Measurements from ENCODE around the gene COX6A1. TPM values are rescaled to one million over a fixed set of nuclear protein-coding genes. Genes with fewer than 3 reads are reported as not detected.
"Not testable (repeated sequence)": the region's sequence is repeated elsewhere in the genome, so short reads cannot be mapped to it uniquely, and the experiment has no call there.

The COX6A1 gene
- total and polyA plus RNA-seq, 2 experiments from 2014 or later: 422 to 1,484 TPM

DNA sequence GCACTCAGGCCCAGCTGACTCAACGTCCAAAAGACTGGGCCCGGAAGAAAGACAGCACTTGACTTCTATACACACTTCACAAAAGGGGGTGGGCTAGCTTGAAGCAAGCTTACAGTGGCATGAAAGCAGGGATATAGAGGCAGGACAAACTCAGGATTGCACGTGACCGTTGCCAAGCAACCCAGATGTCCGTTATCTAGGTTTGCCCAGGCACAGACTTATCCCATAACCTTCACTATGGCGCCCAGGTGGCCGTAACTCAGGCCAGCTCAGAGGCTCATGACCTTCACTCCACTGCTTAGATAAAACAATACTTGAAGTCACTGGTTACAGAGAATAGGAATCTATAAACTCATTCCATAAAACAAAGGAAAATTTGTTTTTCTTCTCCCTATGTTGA is 49.6 kb downstream of the COX6A1 start:
- not testable (repeated sequence) for H3K27me3 ChIP-seq (ENCODE audit: insufficient read depth); H3K27ac Mint-ChIP-seq; H3K9me2 ChIP-seq (ENCODE audit: insufficient read depth); H3K27me3 Mint-ChIP-seq (ENCODE audit: insufficient read depth, low read depth, poor library complexity); H3K36me3 ChIP-seq (ENCODE audit: insufficient read depth); H3K27ac ChIP-seq (ENCODE audit: low read depth); H3K4me3 ChIP-seq; H3K36me3 Mint-ChIP-seq (ENCODE audit: low read depth); H3K4me2 ChIP-seq; ATAC-seq; H3K9me3 Mint-ChIP-seq; H4K20me1 ChIP-seq (replicated peaks; ENCODE audit: insufficient read depth); H3K4me3 Mint-ChIP-seq; H3K4me1 ChIP-seq (ENCODE audit: insufficient read depth); H3K79me2 ChIP-seq (replicated peaks; ENCODE audit: insufficient read depth); DNase-seq (ENCODE audit: low spot score); H3F3A ChIP-seq (replicated peaks; ENCODE audit: low read depth); H3K4me1 Mint-ChIP-seq; H2AFZ ChIP-seq

DNA sequence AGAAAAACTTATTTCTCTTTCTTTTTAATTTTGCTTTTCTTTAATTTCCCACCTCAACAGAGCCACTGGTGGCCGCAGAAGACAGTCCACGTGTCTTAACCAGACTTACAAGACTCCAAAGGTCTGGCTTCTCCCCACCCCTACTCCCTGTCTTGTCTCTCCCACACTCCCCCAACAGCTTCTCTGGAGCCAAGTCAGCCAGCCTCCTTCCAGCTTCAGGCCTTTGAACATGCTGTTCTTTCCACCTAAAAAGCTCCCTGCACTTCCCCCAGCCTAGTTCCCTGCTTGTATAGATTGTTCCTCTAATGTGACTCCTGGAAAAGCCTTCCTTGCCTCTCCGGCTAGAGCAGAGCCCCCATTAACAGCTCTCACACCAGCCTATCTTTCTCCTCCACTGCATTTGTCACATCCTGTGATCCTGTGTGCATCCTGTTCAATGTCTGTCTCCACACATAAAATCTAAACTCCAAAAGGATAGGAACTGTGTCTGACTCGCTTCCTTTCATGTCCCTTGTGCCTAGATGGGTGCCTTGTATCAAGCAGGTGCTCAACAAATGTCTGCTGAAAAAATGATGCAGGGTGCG is 50.2 kb downstream of the COX6A1 start:
- Histone ChIP-seq H3K4me3 (no peak overlapping the region), H3K27me3 (ENCODE audit: insufficient read depth) (no peaks in the 10 kb centered on the region), H3F3A (replicated peaks; ENCODE audit: low read depth) (no peaks in the 10 kb centered on the region), H2AFZ (no peak overlapping the region), H3K4me2 (no peak overlapping the region), H3K79me2 (replicated peaks; ENCODE audit: insufficient read depth) (no peaks in the 10 kb centered on the region), H3K27ac (ENCODE audit: low read depth) (no peak overlapping the region), H3K36me3 (ENCODE audit: insufficient read depth) (no peaks in the 10 kb centered on the region), H3K4me1 (ENCODE audit: insufficient read depth) (no peaks in the 10 kb centered on the region), H4K20me1 (replicated peaks; ENCODE audit: insufficient read depth) (no peaks in the 10 kb centered on the region), H3K9me2 (ENCODE audit: insufficient read depth) (no peaks in the 10 kb centered on the region)
- no peaks in the 10 kb centered on the region for H3K9me3 Mint-ChIP-seq
- no peak overlapping the region for H3K4me3 Mint-ChIP-seq
- DNase-seq (ENCODE audit: low spot score) (no peak), ATAC-seq (no peak)
- peaks cover 2% of the 10 kb centered on the region for H3K27me3 Mint-ChIP-seq (ENCODE audit: insufficient read depth, low read depth, poor library complexity)
- peaks cover 9% of the 10 kb centered on the region; the same call in 2 of the 3 replicates for H3K36me3 Mint-ChIP-seq (ENCODE audit: low read depth)
- H3K4me1 Mint-ChIP-seq: no peaks in the 10 kb centered on the region
- no peak overlapping the region; the same call in 1 of the 2 replicates for H3K27ac Mint-ChIP-seq
- TF ChIP-seq, protein P1, sequence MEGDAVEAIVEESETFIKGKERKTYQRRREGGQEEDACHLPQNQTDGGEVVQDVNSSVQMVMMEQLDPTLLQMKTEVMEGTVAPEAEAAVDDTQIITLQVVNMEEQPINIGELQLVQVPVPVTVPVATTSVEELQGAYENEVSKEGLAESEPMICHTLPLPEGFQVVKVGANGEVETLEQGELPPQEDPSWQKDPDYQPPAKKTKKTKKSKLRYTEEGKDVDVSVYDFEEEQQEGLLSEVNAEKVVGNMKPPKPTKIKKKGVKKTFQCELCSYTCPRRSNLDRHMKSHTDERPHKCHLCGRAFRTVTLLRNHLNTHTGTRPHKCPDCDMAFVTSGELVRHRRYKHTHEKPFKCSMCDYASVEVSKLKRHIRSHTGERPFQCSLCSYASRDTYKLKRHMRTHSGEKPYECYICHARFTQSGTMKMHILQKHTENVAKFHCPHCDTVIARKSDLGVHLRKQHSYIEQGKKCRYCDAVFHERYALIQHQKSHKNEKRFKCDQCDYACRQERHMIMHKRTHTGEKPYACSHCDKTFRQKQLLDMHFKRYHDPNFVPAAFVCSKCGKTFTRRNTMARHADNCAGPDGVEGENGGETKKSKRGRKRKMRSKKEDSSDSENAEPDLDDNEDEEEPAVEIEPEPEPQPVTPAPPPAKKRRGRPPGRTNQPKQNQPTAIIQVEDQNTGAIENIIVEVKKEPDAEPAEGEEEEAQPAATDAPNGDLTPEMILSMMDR (conservative IDR thresholded peaks at IDR 0.05; ENCODE audit: low read depth in 2 of 2): no peak
- TF ChIP-seq, protein P2, sequence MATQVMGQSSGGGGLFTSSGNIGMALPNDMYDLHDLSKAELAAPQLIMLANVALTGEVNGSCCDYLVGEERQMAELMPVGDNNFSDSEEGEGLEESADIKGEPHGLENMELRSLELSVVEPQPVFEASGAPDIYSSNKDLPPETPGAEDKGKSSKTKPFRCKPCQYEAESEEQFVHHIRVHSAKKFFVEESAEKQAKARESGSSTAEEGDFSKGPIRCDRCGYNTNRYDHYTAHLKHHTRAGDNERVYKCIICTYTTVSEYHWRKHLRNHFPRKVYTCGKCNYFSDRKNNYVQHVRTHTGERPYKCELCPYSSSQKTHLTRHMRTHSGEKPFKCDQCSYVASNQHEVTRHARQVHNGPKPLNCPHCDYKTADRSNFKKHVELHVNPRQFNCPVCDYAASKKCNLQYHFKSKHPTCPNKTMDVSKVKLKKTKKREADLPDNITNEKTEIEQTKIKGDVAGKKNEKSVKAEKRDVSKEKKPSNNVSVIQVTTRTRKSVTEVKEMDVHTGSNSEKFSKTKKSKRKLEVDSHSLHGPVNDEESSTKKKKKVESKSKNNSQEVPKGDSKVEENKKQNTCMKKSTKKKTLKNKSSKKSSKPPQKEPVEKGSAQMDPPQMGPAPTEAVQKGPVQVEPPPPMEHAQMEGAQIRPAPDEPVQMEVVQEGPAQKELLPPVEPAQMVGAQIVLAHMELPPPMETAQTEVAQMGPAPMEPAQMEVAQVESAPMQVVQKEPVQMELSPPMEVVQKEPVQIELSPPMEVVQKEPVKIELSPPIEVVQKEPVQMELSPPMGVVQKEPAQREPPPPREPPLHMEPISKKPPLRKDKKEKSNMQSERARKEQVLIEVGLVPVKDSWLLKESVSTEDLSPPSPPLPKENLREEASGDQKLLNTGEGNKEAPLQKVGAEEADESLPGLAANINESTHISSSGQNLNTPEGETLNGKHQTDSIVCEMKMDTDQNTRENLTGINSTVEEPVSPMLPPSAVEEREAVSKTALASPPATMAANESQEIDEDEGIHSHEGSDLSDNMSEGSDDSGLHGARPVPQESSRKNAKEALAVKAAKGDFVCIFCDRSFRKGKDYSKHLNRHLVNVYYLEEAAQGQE (IDR thresholded peaks at IDR 0.05; ENCODE audit: unreplicated experiment): no peak
- no peak for TF ChIP-seq NANOG (IDR thresholded peaks at IDR 0.05; ENCODE audit: borderline replicate concordance)
- TF ChIP-seq ZNF114 (CRISPR knock-in tag; IDR thresholded peaks at IDR 0.05): no peak
- TF ChIP-seq, protein P3, sequence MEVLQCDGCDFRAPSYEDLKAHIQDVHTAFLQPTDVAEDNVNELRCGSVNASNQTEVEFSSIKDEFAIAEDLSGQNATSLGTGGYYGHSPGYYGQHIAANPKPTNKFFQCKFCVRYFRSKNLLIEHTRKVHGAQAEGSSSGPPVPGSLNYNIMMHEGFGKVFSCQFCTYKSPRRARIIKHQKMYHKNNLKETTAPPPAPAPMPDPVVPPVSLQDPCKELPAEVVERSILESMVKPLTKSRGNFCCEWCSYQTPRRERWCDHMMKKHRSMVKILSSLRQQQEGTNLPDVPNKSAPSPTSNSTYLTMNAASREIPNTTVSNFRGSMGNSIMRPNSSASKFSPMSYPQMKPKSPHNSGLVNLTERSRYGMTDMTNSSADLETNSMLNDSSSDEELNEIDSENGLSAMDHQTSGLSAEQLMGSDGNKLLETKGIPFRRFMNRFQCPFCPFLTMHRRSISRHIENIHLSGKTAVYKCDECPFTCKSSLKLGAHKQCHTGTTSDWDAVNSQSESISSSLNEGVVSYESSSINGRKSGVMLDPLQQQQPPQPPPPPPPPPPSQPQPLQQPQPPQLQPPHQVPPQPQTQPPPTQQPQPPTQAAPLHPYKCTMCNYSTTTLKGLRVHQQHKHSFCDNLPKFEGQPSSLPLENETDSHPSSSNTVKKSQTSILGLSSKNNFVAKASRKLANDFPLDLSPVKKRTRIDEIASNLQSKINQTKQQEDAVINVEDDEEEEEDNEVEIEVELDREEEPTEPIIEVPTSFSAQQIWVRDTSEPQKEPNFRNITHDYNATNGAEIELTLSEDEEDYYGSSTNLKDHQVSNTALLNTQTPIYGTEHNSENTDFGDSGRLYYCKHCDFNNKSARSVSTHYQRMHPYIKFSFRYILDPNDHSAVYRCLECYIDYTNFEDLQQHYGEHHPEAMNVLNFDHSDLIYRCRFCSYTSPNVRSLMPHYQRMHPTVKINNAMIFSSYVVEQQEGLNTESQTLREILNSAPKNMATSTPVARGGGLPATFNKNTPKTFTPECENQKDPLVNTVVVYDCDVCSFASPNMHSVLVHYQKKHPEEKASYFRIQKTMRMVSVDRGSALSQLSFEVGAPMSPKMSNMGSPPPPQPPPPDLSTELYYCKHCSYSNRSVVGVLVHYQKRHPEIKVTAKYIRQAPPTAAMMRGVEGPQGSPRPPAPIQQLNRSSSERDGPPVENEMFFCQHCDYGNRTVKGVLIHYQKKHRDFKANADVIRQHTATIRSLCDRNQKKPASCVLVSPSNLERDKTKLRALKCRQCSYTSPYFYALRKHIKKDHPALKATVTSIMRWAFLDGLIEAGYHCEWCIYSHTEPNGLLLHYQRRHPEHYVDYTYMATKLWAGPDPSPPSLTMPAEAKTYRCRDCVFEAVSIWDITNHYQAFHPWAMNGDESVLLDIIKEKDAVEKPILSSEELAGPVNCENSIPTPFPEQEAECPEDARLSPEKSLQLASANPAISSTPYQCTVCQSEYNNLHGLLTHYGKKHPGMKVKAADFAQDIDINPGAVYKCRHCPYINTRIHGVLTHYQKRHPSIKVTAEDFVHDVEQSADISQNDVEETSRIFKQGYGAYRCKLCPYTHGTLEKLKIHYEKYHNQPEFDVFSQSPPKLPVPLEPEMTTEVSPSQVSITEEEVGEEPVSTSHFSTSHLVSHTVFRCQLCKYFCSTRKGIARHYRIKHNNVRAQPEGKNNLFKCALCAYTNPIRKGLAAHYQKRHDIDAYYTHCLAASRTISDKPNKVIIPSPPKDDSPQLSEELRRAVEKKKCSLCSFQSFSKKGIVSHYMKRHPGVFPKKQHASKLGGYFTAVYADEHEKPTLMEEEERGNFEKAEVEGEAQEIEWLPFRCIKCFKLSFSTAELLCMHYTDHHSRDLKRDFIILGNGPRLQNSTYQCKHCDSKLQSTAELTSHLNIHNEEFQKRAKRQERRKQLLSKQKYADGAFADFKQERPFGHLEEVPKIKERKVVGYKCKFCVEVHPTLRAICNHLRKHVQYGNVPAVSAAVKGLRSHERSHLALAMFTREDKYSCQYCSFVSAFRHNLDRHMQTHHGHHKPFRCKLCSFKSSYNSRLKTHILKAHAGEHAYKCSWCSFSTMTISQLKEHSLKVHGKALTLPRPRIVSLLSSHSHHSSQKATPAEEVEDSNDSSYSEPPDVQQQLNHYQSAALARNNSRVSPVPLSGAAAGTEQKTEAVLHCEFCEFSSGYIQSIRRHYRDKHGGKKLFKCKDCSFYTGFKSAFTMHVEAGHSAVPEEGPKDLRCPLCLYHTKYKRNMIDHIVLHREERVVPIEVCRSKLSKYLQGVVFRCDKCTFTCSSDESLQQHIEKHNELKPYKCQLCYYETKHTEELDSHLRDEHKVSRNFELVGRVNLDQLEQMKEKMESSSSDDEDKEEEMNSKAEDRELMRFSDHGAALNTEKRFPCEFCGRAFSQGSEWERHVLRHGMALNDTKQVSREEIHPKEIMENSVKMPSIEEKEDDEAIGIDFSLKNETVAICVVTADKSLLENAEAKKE (CRISPR knock-in tag; IDR thresholded peaks at IDR 0.05): no peak
- no peak for TF ChIP-seq ZNF331 (CRISPR knock-in tag; IDR thresholded peaks at IDR 0.05; ENCODE audit: low read depth)
- TF ChIP-seq CREB1 (CRISPR knock-in tag; IDR thresholded peaks at IDR 0.05; ENCODE audit: low read depth): no peak
- TF ChIP-seq STAT1 (IDR thresholded peaks at IDR 0.05; ENCODE audit: unreplicated experiment): no peak
- no peak for TF ChIP-seq JUNB (IDR thresholded peaks at IDR 0.05; ENCODE audit: unreplicated experiment)
